Psoas muscle (tissue), 8 donors: ENCODE results near the gene LPAR1. TPM values are rescaled to one million over a fixed set of nuclear protein-coding genes. Genes with fewer than 3 reads are reported as not detected.
A peak's percentile ranks its signal among the peaks of the same experiment; 100 is the strongest.

Source experiments
- ATAC-seq, 4 donors: fragments of 200-7000 bp; cut with Tn5 transposase; one replicate each; pipeline ENCODE4 v1.9.1; 2020; ENCODE audit warnings: moderate library complexity in 3 of 4, mild to moderate bottlenecking in 2 of 4
- DNase-seq, 2 donors: peaks; one replicate each; pipeline ENCODE4 v3.0.0-alpha.2; 2020
- H3K27ac ChIP-seq: fragments of 200-600 bp; one replicate; pipeline ENCODE4 v1.8.0; 2022
- H3K27me3 ChIP-seq, 3 donors: fragments of 200-600 bp in 1 of 3; one replicate each; pipeline versions ENCODE4 v1.6.1 to v1.8.0; 2013 to 2022; ENCODE audit warnings: low read length in 2 of 3, mild to moderate bottlenecking in 2 of 3, moderate library complexity in 1 of 3; ENCODE audit not compliant: insufficient read depth in 3 of 3
- H3K36me3 ChIP-seq, 2 donors: fragments of 200-600 bp in 1 of 2; one replicate each; pipeline versions ENCODE4 v1.6.1 to v1.8.0; 2013 to 2022; ENCODE audit warnings: low read depth in 1 of 2, mild to moderate bottlenecking in 1 of 2, moderate library complexity in 1 of 2; ENCODE audit not compliant: insufficient read depth in 1 of 2
- H3K4me1 ChIP-seq: fragments of 200-600 bp; one replicate; pipeline ENCODE4 v1.8.0; 2022
- H3K4me3 ChIP-seq: fragments of 200-600 bp; one replicate; pipeline ENCODE4 v1.8.0; 2022; ENCODE audit warnings: mild to moderate bottlenecking
- H3K9me3 ChIP-seq: fragments of 200-600 bp; one replicate; pipeline ENCODE4 v1.8.0; 2022
- WGBS, 3 donors: extraction: QIAGEN DNeasy Blood & Tissue Kit; methylation state at CpG; one replicate each; pipeline versions ENCODE4 v1.1.6 to v1.1.7; 2013; 5-methylcytosine and 5-hydroxymethylcytosine counted together
- intact Hi-C, 2 donors: fragments of 100-400 bp; cut with DNase I; formaldehyde crosslinking; loops; one replicate each; pipeline versions ENCODE4 v1.11.0 to v1.14.2; 2022
- polyA plus RNA-seq, 3 donors: library from polyadenylated mRNA; stranded (reverse); fragments of 200-250 nt; gene quantifications; one replicate each; pipeline ENCODE4 v1.2.3, GENCODE V29; 2013
- total RNA-seq, 4 donors: library from RNA; stranded (reverse); fragmentation: NEBNext Ultra II Directional in 2 of 4; extraction: Animal tissue kit (Norgen Biotek cat#: 25700) in 2 of 4; gene quantifications; one replicate each; pipeline versions ENCODE4 v1.2.1 to v1.2.4, GENCODE V29; 2021 to 2023
- TF ChIP-seq, protein P1 (sequence below): fragments of 200-600 bp; IDR thresholded peaks from one replicate; pipeline ENCODE4 v1.8.0; 2022; ENCODE audit warnings: antibody characterized with exemption
- donor health status: healthy with polysubstance abuse.
- donor health status: DM: no; HTN: no; CAD: no; lungs with moderate emphysema.
- donor health status: Bipolar disorder and iron deficiency.
- donor health status: healthy.
- donor health status: DM: yes; HTN: yes; CAD: no.
- donor health status: DM: no; HTN: no; CAD: no.
- donor health status: DM: no; HTN: no; CAD: no.
- donor health status: DM: yes; HTN: yes; CAD: no.

LPAR1 gene
- total and polyA plus RNA-seq, 7 donors = 2.5 to 7.7 (median 4.7) TPM

DNA sequence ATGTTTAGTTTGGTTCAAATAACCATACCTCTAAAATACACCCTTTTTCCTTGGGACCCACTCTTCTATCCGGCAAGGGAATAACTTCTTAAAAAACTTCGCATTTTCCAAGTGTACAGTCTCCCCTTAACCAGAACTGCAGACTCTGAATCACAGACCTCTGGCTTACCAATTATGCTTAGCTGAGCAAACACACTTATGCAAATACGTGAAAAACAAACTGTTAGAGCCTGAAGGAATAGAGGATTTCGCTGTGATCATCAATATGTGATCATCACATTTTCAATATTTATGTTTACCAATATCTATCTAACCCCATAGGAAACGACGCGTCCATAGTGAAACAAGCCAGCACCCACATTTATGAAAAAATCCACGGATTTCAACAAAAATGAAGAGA lies 1.3 kb downstream of the LPAR1 start:
- H3K27ac ChIP-seq = no peak overlapping the region
- 11 to 23% (median 21%) methylated on average over 8 of the region's 8 CpGs for WGBS, 3 donors
- H3K36me3 ChIP-seq = no peaks in the 10 kb centered on the region
- TF ChIP-seq, protein P1, sequence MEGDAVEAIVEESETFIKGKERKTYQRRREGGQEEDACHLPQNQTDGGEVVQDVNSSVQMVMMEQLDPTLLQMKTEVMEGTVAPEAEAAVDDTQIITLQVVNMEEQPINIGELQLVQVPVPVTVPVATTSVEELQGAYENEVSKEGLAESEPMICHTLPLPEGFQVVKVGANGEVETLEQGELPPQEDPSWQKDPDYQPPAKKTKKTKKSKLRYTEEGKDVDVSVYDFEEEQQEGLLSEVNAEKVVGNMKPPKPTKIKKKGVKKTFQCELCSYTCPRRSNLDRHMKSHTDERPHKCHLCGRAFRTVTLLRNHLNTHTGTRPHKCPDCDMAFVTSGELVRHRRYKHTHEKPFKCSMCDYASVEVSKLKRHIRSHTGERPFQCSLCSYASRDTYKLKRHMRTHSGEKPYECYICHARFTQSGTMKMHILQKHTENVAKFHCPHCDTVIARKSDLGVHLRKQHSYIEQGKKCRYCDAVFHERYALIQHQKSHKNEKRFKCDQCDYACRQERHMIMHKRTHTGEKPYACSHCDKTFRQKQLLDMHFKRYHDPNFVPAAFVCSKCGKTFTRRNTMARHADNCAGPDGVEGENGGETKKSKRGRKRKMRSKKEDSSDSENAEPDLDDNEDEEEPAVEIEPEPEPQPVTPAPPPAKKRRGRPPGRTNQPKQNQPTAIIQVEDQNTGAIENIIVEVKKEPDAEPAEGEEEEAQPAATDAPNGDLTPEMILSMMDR = no peak
- H3K4me3 ChIP-seq = peak overlapping the region; percentile 66
- intact Hi-C loops = no loop called here
- no peaks in the 10 kb centered on the region for H3K9me3 ChIP-seq
- H3K27me3 ChIP-seq = peaks cover 0 to 46% (median 8%) of the 10 kb centered on the region in 3 donors
- ATAC-seq = no peak
- H3K4me1 ChIP-seq = no peaks in the 10 kb centered on the region
- no peak for DNase-seq

DNA sequence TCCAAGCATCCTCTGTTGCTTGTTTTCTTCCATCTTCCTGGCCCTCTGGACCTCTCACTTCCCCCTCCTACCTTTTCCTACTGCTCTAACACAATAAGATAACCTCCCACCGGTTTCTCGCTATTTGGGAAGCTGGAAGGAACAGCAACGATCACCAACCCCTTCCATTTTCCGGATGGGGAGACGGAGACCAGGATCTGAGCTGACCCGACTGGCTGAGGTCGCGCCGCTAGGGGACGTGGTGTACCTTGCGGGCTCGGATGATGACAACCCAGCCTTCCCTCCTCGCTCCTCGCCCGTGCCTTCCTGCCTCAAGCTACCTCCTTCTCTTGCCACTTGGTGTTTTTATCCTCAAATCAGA lies 1.9 kb downstream of the LPAR1 start:
- Histone ChIP-seq H3K27ac (no peak overlapping the region), H3K36me3 (no peaks in the 10 kb centered on the region), H3K4me3 (peak overlapping the region; percentile 66), H3K4me1 (no peaks in the 10 kb centered on the region), H3K9me3 (no peaks in the 10 kb centered on the region), H3K27me3 (peaks cover 0 to 46% (median 8%) of the 10 kb centered on the region in 3 donors)
- intact Hi-C loops = no loop called here
- WGBS, 3 donors = 13 to 22% (median 17%) methylated on average over 15 of the region's 15 CpGs
- peak; percentile 70 to 75 for DNase-seq
- peak in 2 of 4 donors; percentile 50 to 64 for ATAC-seq
- TF ChIP-seq, protein P1 = no peak

GRCh38 chr9:111035543-111036428 lies 2.5 kb downstream of the LPAR1 start:
- intact Hi-C loops = no loop called here
- Histone ChIP-seq H3K27me3 (peaks cover 0 to 46% (median 8%) of the 10 kb centered on the region in 3 donors), H3K36me3 (no peaks in the 10 kb centered on the region), H3K4me3 (peak overlapping the region; percentile 66), H3K27ac (no peak overlapping the region), H3K4me1 (no peaks in the 10 kb centered on the region), H3K9me3 (no peaks in the 10 kb centered on the region)
- DNase-seq (no peak), ATAC-seq (no peak)
- 49 to 67% (median 63%) methylated on average over 3 of the region's 3 CpGs for WGBS, 3 donors
- TF ChIP-seq, protein P1 = no peak

DNA sequence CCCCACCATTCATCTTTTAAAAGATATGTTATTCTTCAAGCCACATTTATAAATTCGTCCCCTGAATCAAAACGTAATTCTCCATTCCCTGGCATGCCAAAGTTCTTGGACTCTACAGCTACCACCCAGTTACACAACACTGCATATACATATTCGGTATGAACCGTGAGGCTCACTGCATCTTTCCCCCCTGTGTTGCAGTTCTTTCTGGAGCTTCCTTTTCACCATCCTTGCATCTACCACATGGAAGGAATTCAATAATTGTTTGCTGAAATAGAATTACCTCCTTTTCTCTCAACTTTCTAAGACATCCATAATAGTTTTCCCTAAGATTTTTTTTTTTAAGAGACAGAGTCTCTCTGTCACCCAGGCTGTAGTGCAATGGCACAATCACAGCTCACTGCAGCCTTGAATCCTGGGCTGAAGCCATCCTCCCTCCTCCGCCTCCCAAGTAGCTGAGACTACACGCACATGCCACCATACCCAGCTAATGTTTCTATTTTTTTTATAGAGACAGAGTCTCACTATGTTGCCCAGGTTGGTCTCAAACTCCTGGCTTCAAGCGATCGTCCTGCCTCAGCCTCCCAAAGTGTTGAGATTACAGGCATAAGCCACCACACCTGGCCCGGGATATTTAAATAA lies 3.3 kb downstream of the LPAR1 start:
- WGBS, 3 donors = 66 to 77% (median 75%) methylated on average over 9 of the region's 9 CpGs
- DNase-seq = no peak
- H3K27ac ChIP-seq = no peak overlapping the region
- H3K4me3 ChIP-seq = no peak overlapping the region
- intact Hi-C loops = no loop called here
- no peaks in the 10 kb centered on the region for H3K36me3 ChIP-seq
- no peaks in the 10 kb centered on the region for H3K4me1 ChIP-seq
- TF ChIP-seq, protein P1 = no peak
- H3K9me3 ChIP-seq = no peaks in the 10 kb centered on the region
- ATAC-seq = no peak
- peaks cover 0 to 46% (median 8%) of the 10 kb centered on the region in 3 donors for H3K27me3 ChIP-seq
